T-helper 22 cell (primary cell): ENCODE data around the gene EFCAB14.
A peak's percentile ranks its signal among the peaks of the same experiment; 100 is the strongest.
"Not testable (repeated sequence)": the region's sequence is repeated elsewhere in the genome, so short reads cannot be mapped to it uniquely, and the experiment has no call there.

ENCODE experiments used
- DNase-seq: peaks from one replicate; pipeline ENCODE4 v3.0.0-alpha.2; 2020; ENCODE audit warnings: low read depth

The EFCAB14 gene

DNA sequence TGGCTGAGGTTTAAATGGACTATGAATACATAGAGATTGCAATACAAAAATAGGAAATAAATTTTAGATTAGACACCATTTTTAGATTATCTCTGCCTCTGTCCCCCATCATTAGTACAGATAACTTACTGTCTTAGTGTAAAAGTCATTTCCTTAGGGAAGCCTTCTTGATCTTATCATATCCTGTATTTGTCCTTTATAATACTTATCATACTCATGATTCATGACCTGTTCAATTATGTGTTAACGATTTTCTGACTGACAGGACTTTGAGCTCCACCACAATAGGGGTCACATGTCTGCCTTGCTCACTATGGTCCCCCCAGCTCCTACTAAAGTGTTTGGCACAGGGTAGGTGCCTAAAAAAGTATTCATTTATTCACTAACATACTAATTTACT, 32.7 kb downstream of the EFCAB14 start:
- no peak for DNase-seq

DNA sequence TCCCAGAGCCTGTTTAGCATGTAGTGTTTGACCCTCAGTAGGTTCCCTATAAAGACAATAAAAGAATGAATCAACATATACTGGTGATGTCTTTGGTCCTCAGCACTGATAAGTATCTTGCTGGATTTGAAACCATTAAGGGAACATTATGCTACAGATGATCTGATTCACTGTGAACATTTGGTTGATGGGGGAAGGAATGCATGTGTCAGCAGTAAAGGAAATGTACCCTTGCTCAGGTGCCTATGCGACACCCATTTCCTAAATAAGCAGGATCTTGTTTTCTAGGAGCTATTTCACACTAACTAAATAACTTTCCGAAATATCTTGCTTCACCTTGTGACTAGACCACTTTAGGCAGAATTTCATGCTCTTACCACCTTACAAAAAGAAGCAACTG, 34.2 kb downstream of the EFCAB14 start:
- no peak for DNase-seq

- DNase-seq, result no peak
These were observed 36.9 kb downstream of the EFCAB14 start for GRCh38 chr1:46682064-46682463.

GRCh38 chr1:46681333-46682034, 37.4 kb downstream of the EFCAB14 start:
- no peak for DNase-seq

- no peak for DNase-seq
These were observed 38.9 kb downstream of the EFCAB14 start for GRCh38 chr1:46679789-46680573.

DNA sequence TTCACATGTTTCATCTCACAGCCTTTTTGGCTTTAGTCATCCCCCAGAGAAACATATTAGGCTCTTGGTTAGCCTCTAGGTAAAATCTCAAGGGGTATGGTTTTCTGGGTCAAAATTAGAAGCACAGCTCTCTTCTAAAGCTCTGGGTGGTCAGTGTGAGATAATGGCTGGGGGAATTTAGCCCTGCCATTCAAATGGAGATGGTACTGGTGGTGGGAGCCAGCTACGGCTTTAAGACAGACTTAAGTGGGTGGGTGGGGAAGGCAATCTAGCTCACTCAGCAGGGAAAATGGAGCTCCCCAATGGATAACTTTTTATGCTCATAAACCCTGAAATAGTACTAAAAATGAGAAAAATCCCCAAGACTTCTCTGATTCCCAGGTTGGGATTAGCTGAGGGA, 41.6 kb downstream of the EFCAB14 start:
- no peak for DNase-seq

DNA sequence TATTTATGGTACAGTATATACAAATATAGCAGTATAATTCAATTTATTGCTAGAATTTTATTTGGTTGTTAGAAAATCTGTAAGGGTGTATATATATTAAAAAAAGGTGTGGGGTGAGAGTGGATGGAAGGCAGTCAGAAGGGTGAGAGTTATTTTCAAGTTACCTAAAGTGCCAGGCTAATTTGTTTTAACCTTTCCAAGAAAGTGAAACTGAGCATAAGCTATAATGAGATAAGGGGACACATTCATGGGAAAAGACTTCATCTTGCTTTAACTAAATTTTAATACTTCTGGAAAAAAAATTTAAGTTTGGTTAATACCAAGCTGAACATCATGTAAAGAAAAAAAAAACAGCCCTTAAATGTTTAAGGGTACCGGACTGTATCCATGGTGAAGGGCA, 42.4 kb downstream of the EFCAB14 start:
- no peak for DNase-seq

DNA sequence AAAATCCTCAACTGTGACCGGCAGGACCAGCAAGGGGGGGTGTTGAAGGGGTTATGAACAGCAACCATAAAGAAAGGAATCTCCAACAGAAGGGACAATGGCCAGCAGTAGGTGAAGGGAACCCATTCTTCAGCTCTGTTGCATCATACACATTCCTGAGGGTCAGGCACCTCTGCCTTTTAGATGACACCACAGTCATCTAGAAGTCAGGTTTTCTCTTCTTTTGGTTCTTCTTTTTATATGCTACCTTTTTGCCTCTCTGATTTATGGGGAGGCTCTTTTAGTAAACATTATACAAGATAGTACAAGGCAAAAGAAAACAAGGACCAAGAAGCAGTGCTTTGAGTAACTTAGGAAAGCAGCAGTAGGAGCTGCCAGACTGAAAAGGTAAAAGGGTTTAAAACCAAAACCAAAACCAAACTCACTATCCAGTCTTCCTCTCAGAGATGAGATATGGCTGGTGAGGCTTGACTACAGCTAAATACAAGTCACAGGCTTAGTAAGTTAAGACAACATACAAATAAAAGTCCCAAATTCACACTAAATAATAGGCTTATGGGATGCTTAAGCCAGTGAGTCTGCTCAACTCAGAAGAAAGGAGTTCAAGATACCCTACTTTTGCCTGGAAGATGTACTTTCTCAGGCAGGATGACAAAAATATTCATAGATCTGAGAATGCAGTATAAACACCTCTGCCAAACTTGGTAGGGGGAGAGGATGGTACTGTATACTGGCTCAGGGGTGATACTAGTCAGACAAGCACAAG, 43.2 kb downstream of the EFCAB14 start:
- DNase-seq, result no peak

- DNase-seq, result no peak
These were observed 45.1 kb downstream of the EFCAB14 start for GRCh38 chr1:46673749-46674182.

GRCh38 chr1:46672696-46673095, 46.2 kb downstream of the EFCAB14 start:
- no peak for DNase-seq

- no peak for DNase-seq
These were observed 47.4 kb downstream of the EFCAB14 start, which contains the start of gene TEX38 for GRCh38 chr1:46671554-46671953. Gene TEX38, plus strand, starts transcription at chr1:46671854. Its CDS starts 81 bp downstream, at chr1:46671935.

- no peak for DNase-seq
These were observed 48.8 kb downstream of the EFCAB14 start for GRCh38 chr1:46670134-46670533.

DNA sequence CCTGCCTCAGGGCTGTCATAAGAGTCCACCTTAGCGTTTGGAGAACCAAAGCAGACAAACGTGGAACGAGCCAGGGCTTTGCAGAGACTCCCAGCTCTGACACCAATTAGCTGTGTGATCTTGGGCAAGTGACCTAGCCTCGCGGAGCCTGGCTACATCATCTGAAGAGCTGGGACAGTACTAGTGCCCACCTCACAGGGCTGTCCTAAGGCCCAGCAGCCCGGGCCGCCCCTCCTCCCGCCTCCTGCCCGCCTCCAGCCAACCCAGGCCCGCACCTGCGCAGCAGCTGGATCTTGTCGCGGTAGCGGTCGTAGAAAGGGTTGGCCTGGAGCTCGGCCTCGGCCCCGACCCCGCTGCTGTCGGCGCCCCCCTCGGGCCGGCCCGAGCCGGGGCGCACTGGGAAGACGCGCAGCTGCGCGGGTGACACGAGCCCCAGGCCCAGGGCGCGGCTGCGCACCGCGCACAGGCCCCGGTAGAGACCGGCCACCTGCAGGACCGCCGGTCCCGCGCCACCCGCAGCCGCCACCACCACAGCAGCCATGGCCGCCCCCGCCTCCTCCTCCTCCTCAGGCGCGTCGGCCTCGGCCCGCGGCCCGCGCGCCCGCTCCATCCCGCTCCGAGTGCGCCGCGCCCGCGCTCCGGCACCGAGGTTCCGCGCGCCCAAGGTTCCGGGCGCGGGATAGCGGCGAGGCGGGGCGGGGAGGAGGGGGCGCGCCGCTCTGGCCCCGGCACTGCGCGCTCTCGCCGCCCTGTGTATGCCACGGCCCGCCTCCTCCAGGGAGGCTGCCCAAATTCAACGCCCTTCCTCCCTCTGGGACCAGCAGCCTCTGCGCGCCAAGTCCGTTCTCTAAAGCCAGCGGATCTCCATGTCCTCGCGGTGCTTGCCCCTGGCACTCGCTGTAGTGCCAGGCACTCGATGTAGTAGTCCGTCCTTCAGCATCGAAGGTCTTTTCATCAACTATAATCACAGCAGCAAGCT, 50.8 kb downstream of the EFCAB14 start, which contains the start of gene ATPAF1:
TSS of gene ATPAF1 (minus strand) at position 583 of the 979 bp plus-strand sequence. CDS start at position 541, 42 bp downstream.
- peak; percentile 25 for DNase-seq

- no peak for DNase-seq
These were observed 52.9 kb downstream of the EFCAB14 start for GRCh38 chr1:46665983-46666382.

GRCh38 chr1:46662919-46663318, 56.0 kb downstream of the EFCAB14 start:
- not testable (repeated sequence) for DNase-seq

DNA sequence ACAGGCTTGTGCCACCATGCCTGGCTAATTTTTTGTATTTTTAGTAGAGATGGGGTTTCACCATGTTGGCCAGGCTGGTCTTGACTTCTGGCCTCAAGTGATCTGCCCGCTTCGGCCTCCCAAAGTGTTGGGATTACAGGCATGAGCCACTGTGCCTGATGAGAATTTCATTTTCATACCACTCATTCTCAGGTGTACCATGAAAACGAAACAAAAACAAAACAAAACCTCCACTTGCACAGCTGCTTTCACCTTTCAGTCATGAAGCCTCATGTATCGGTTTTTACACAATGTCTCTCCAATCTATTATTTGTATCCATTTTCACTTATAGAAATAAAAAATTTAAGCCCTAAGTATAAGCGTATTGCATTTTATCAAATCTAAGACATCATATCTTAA, 58.8 kb downstream of the EFCAB14 start:
- DNase-seq, result not testable (repeated sequence)

DNA sequence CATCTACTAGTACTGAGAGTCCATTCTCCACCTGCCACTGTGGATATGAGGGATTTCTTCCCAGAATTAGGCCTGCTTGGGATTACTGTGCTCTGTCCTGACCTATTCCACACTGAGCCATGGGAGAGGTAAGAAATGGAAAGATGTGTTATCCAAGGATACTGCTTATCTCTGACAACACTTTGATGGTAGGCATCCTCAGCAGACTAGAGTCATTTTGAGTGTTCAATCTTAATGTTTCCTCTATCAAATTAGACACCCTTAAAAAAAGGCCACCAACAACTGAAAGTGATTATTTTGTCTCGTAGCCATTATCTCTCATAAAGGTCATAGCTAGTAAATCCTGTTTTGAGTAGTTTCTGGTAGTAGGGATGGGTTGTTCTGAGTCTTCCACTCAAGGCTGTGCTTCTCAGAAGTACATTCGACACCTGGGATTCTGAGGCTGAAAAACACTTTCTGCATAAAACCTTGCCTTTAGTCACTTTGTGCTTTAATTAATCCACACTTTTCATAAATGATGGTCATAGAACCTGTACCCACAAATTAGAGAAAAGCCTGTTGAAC, 59.5 kb downstream of the EFCAB14 start:
- DNase-seq, result no peak

- no peak for DNase-seq
These were observed 61.1 kb downstream of the EFCAB14 start for GRCh38 chr1:46657775-46658174.

GRCh38 chr1:46656643-46657042, 62.3 kb downstream of the EFCAB14 start:
- DNase-seq, result no peak

- DNase-seq, result no peak
These were observed 63.1 kb downstream of the EFCAB14 start for GRCh38 chr1:46655848-46656247.

- DNase-seq, result not testable (repeated sequence)
These were observed 64.2 kb downstream of the EFCAB14 start for GRCh38 chr1:46654698-46655097.
